ENCODE measurements around the gene ABCC1.
"Not testable (repeated sequence)": the region's sequence is repeated elsewhere in the genome, so short reads cannot be mapped to it uniquely, and the experiment has no call there.

ABCC1 gene

DNA sequence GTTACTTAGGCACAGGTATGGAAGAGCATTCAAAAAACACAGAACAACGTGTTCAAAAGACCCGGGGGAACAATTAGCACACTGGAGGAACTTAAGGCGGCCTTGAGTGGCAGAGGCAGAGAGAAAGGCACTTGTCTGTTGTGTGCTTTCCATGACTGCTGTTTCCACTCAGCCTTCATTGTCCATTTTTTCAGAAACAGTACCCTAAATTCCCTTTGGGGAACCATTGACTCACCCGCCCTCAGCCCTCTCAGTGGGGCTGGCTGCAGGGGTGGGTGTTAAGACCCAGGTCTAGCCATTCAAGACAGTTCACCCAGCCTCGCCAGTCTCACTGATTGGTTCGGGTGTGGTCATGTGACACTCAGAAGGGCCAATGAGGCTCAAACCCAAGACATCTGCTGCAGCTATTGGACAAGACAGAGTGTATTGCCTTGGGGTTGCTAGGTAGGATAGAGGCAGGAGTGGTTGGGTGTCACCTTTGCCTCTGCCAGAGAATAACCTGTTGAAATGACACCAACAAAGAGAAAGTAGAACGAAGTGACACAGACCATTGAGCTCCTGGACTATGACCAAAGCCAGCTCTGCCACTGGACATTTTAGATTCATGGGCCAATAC is 41.4 kb upstream of the ABCC1 start:
- Histone ChIP-seq H3K36me3 (no peaks in the 10 kb centered on the region), H3K4me1 (ENCODE audit: control insufficient read depth in 1 of 2, insufficient read depth in 1 of 2, low read depth in 1 of 2, low read length in 1 of 2) (no peaks in the 10 kb centered on the region), H3K9me3 (no peaks in the 10 kb centered on the region), H3K27me3 (no peaks in the 10 kb centered on the region), H3K27ac (no peak overlapping the region), H3K4me3 (ENCODE audit: low read depth in 1 of 2, low read length in 1 of 2) (no peak overlapping the region)
- TF ChIP-seq, protein P1, sequence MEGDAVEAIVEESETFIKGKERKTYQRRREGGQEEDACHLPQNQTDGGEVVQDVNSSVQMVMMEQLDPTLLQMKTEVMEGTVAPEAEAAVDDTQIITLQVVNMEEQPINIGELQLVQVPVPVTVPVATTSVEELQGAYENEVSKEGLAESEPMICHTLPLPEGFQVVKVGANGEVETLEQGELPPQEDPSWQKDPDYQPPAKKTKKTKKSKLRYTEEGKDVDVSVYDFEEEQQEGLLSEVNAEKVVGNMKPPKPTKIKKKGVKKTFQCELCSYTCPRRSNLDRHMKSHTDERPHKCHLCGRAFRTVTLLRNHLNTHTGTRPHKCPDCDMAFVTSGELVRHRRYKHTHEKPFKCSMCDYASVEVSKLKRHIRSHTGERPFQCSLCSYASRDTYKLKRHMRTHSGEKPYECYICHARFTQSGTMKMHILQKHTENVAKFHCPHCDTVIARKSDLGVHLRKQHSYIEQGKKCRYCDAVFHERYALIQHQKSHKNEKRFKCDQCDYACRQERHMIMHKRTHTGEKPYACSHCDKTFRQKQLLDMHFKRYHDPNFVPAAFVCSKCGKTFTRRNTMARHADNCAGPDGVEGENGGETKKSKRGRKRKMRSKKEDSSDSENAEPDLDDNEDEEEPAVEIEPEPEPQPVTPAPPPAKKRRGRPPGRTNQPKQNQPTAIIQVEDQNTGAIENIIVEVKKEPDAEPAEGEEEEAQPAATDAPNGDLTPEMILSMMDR (IDR thresholded peaks at IDR 0.05), result no peak

DNA sequence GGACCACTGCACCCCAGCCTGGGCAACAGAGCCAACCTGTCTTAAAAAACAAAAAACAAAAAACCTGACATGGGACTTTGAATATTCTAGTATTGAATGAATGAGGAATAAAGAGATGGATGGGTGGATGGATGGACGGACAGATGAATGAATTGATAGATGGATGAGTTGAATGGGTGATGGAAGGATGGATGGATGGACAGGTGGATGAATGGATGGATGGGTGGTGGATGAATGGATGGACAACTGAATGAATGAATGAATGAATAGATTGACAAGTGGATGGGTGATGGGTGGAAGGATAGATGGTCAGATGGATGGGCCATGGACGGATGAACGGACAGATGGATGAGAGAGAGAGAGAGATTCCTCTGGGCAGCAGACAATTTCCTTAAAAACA is 38.2 kb upstream of the ABCC1 start:
- TF ChIP-seq, protein P1 (IDR thresholded peaks at IDR 0.05), result no peak

DNA sequence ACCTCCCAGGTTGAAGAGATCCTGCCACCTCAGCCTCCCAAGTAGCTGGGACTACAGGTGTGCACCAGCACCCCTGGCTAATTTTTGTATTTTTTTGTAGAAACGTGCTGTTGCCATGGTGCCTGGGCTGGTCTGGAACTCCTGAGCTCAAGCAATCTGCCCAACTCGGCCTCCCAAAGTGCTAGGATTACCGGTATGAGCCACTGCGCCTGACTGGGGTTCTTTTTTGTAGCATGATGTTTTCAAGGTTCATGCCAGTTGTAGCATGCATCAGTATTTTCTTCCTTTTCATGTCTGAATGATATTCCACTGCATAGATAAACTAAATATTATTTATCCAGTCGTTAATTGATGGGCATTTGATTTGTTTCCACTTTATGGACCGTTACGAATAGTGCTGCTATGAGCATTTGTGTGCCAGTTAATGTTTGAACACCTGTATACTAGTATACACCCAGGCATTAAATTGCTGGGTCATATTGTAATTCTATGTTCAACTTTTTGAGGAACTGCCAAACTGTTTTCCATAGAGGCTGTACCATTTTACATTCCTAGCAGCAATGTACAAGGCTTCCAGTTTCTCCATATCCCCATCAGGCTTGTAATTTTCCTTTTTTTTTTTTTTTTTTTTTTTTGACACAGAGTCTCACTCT is 36.2 kb upstream of the ABCC1 start:
- H3K9me3 ChIP-seq, result no peaks in the 10 kb centered on the region
- H3K4me1 ChIP-seq (ENCODE audit: control insufficient read depth in 1 of 2, insufficient read depth in 1 of 2, low read depth in 1 of 2, low read length in 1 of 2), result no peaks in the 10 kb centered on the region
- no peaks in the 10 kb centered on the region for H3K27me3 ChIP-seq
- TF ChIP-seq, protein P1 (IDR thresholded peaks at IDR 0.05), result no peak
- H3K4me3 ChIP-seq (ENCODE audit: low read depth in 1 of 2, low read length in 1 of 2), result no peak overlapping the region
- H3K27ac ChIP-seq, result no peak overlapping the region
- no peaks in the 10 kb centered on the region for H3K36me3 ChIP-seq

More for the DNA sequence above, 38.2 kb upstream of the ABCC1 start:
- Histone ChIP-seq H3K27me3 (no peaks in the 10 kb centered on the region), H3K4me3 (ENCODE audit: low read depth in 1 of 2, low read length in 1 of 2) (no peak overlapping the region), H3K36me3 (no peaks in the 10 kb centered on the region), H3K4me1 (ENCODE audit: control insufficient read depth in 1 of 2, insufficient read depth in 1 of 2, low read depth in 1 of 2, low read length in 1 of 2) (no peaks in the 10 kb centered on the region), H3K27ac (no peak overlapping the region), H3K9me3 (no peaks in the 10 kb centered on the region)

DNA sequence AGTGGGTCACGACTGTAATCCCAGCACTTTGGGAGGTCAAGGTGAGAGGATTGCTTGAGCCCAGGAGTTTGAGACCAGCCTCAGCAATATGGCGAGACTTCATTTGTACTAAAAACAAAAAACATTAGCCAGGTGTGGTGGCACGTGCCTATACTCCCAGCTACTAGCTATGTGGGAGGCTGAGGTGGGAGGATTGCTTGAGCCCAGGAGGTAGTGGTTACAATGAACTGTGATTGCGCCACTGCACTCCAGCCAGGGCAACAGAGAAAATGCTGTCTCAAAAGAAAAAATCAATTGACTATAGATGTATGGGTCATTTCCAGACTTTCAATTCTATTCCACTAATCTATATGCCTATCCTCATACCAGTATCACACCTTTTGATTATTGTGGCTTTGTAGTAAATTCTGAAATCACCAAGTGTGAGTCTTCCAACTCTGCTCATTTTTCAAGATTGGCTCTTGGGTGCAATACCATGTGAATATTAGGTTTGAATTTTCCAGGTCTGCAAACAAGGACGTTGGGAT is 33.8 kb upstream of the ABCC1 start:
- TF ChIP-seq, protein P1 (IDR thresholded peaks at IDR 0.05), result no peak
- Histone ChIP-seq H3K27ac (no peak overlapping the region), H3K27me3 (no peaks in the 10 kb centered on the region), H3K9me3 (no peaks in the 10 kb centered on the region), H3K4me3 (ENCODE audit: low read depth in 1 of 2, low read length in 1 of 2) (no peak overlapping the region), H3K36me3 (no peaks in the 10 kb centered on the region), H3K4me1 (ENCODE audit: control insufficient read depth in 1 of 2, insufficient read depth in 1 of 2, low read depth in 1 of 2, low read length in 1 of 2) (peaks cover 0 to 3% of the 10 kb centered on the region in 2 experiments)

DNA sequence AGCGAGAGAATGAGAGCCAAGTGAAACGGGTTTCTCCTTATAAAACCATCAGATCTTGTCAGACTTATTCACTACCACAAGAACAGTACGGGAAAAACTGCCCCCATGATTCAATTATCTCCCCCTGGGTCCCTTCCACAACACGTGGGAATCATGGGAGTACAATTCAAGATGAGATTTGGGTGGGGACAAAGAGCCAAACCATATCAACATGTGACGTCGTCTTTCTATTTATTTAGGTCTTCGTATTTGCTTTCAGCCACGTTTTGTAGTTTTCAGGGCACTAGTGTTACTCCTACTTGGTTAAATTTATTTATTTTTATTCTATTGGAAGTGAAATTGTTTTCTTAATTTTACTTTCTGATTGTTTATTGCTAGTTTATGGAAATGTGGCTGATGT is 33.1 kb upstream of the ABCC1 start:
- H3K9me3 ChIP-seq, result no peaks in the 10 kb centered on the region
- TF ChIP-seq, protein P1 (IDR thresholded peaks at IDR 0.05), result no peak
- no peaks in the 10 kb centered on the region for H3K27me3 ChIP-seq
- H3K4me3 ChIP-seq (ENCODE audit: low read depth in 1 of 2, low read length in 1 of 2), result no peak overlapping the region
- H3K4me1 ChIP-seq (ENCODE audit: control insufficient read depth in 1 of 2, insufficient read depth in 1 of 2, low read depth in 1 of 2, low read length in 1 of 2), result peaks cover 0 to 3% of the 10 kb centered on the region in 2 experiments
- no peaks in the 10 kb centered on the region for H3K36me3 ChIP-seq
- no peak overlapping the region for H3K27ac ChIP-seq

DNA sequence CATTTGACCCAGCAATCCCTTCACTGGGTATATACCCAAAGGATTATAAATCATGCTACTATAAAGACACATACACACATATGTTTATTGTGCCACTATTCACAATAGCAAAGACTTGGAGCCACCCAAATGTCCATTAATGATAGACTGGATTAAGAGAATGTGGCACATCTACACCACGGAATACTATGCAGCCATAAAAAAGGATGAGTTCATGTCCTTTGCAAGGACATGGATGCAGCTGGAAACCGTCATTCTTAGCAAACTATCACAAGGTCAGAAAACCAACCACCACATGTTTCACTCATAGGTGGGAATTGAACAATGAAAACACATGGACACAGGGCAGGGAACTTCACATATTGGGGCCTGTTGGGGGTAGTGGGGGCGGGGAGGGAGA is 31.1 kb upstream of the ABCC1 start:
- H3K36me3 ChIP-seq; H3K27ac ChIP-seq; H3K4me3 ChIP-seq (ENCODE audit: low read depth in 1 of 2, low read length in 1 of 2); H3K9me3 ChIP-seq; H3K4me1 ChIP-seq (ENCODE audit: control insufficient read depth in 1 of 2, insufficient read depth in 1 of 2, low read depth in 1 of 2, low read length in 1 of 2); H3K27me3 ChIP-seq: not testable (repeated sequence)
